Activated CD4-positive, alpha-beta T cell treated with anti-CD3 and anti-CD28 coated beads, Interleukin-2, Interleukin-4, amounts not matched to agents 100 ng/mL and 50 ng/mL, durations not matched to agents 16 hours and 8 hours (primary cell): Measurements from ENCODE around the gene CLRN1.
"Not testable (repeated sequence)": the region's sequence is repeated elsewhere in the genome, so short reads cannot be mapped to it uniquely, and the experiment has no call there.

Source experiments
- DNase-seq: peaks from one replicate; pipeline ENCODE4 v3.0.0-alpha.2; 2020; ENCODE audit warnings: low spot score

Gene CLRN1

DNA sequence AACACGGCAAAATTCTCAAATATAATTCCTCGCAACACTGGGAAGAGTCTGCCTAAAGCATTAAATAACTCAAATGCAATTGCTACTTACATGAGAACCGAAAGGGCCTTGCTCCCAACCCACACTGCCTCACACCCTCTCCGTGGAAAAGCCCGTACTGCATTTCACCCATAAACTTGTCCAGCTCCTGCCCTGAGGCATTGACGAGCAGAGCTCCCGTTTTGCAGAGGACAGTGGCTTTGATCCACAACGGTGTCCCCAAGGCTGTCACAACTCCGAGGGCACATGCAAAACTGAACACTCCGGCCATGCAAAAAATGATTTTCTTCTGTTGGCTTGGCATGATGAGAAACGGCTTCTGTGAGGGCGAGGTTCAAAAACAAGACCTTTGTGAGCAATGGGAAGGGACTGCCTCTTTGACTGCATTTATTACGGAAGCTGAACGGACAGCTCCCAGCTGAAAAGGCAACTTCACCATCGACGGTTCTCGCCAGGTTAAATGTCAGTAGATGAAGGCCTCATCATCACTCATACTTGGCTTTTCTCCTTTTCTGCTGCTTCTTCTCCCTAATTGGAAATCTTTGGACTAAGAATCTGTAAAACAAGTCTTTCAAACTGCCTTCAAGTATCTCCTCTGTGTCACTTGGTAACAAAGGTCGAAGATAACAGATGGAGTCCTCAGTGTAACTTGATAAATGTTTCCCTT, at the start of gene CLRN1:
CLRN1 (minus strand) TSS at position 362 of the 706 bp plus-strand sequence; CDS start at position 343, 19 bp downstream.
- no peak for DNase-seq

DNA sequence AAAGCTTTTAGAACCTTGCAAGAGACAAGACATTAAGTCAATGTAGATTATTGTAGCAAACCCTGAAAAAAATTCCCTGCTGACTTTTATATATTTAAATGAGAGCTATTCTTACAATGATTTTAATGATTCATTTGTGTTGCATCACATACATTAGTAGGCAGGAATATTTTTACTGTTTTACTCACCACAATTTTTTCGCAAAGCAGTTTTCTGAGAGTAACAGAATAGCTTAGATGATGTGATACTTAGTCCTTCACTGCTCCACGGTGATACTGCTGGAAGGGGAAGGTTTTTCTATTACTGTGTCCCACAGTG, 43.9 kb upstream of the CLRN1 start:
- DNase-seq = no peak

DNA sequence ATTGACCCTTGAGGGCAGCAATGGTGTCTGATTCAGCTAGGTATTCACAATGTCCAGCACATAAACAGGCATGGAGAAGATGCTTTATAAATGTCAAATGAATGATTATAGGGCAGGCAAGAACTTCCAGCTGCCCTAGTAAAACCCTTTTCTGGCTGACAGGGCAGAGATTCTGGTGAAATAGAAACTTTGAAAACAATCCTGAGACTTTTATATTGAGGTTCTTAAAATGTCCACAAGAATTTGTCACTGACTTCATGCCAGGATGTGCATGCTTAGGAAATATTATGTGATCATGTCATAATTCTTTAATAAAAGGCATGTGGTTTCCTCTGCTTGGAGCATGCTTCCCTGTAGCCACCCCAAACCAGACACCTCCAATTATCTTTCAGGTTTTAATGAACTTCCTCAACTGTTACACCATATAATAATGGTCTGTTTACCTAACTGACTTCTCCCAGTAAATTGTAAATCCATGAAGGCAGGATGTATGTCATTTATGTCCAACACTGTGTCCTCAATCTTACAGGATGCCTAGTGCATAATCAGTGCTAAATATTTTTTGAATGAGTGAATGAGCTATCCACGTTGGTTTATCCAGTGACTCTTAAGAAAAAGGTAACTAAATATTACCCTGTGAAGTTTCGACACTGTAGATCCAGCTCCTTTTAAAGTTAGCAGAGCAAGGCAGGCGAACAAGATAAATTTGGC, 43.4 kb upstream of the CLRN1 start:
- no peak for DNase-seq

GRCh38 chr3:151015181-151015580, 42.7 kb upstream of the CLRN1 start:
- DNase-seq = no peak

- DNase-seq = no peak
These were observed 42.0 kb upstream of the CLRN1 start for GRCh38 chr3:151014501-151015018.

GRCh38 chr3:151012753-151013152, 40.2 kb upstream of the CLRN1 start:
- DNase-seq = no peak

DNA sequence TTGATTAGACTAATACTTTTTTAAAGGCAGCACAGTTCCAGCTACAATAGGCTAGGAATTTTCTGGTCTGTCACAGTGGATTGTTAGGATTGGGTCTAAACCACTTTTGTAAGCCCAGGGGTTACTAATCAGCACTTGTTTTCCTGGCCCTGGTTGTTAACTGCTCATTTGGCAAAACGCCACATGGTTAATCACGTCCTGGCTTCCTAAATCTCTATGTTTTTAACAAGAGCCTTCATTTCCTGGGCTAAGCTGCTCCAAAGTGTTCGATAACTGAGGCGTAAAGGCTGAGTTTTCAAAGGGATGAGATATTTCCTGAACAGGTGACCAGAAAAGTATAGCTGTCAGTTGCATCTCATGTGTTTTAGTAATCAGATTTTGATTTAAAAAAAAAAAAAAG, 38.9 kb upstream of the CLRN1 start:
- no peak for DNase-seq

DNA sequence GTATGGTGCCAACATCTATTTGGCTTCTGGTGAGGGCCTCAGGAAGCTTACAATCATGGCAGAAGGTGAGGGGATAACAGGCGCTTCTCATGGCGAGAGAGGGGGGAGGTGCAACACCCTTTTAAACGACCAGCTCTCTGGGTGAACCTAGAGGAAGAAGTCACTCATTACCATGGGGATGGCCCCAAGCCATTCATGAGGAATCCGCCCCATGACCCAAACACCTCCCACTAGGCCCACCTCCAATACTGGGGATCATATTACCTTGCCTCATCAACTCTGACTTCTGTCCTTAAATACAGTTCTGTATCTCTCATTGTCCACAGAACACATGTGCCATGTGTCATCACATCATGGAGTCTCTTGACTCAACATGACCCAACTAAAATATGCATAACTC, 37.5 kb upstream of the CLRN1 start:
- DNase-seq = no peak

- no peak for DNase-seq
These were observed 36.9 kb upstream of the CLRN1 start for GRCh38 chr3:151009430-151009829.

DNA sequence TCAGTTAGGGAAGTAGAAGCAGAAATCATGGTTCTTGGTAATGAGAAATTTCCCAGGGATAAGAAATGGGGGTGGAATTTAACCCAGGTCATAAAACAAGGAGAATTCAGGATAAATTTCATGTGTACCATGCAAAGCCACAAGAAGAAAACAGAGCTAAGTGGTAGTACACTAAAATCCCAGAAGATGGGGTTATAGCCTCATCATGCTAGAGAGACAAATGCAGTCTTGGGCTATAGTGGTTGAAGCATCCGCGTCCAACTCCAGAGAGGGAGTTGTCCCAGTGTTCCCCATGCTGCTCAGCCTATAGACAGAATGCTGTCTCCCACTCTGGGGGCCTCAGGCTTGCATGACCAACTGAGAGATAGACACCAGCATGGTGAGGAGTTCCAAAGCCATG, 36.2 kb upstream of the CLRN1 start:
- DNase-seq = no peak

DNA sequence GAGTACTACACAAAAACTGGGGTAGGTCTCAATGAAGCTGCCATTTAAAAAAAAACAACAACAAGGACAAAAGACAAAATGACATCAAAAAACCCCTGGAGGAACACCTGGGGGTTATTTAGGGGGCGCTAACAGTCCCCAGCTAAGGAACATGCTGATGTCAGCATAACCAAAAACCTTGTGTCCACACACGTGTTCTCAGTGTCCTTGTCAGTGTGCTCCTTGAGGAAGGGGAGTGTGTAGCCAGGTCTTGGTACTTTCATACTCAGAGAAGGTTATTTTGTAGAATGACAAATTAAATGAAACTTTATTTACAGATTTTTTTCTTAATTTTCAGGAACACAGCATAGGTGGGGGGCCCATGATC, 31.2 kb upstream of the CLRN1 start:
- DNase-seq = no peak

DNA sequence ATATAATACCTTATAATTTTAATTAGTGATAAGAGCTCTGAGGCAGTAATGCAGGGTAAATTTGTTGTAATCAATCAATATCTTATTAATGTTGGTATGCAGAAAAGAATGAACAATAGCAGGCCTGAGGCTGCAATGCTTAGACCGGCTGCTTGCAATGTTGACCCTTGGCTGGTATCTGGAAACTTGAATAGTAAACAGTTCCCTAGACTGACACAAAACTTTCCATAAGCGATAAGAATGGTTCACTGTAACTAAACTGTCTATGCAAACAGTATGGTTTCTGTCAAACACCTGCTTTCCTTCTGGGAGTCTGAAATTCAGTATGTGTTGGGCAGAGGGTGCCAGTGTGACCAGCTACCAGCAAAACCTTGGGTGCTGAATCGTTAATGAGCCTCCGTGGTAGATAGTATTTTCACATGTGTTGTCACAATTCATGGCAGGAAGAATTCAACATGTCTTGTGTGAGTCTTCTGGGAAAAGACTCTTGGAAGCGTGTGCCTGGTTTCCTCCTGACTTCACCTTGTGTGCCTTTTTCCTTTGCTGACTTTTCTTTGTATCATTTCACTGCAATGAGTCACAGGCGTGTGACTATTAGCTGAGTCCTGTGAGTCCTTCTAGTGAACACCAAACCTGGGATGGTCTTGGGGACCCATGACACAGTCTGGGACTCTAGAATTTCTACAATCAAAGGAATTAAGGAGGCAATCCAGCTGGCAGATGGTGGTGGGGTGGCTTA, 30.7 kb upstream of the CLRN1 start:
- no peak for DNase-seq

GRCh38 chr3:151002003-151002981, 29.8 kb upstream of the CLRN1 start:
- no peak for DNase-seq

DNA sequence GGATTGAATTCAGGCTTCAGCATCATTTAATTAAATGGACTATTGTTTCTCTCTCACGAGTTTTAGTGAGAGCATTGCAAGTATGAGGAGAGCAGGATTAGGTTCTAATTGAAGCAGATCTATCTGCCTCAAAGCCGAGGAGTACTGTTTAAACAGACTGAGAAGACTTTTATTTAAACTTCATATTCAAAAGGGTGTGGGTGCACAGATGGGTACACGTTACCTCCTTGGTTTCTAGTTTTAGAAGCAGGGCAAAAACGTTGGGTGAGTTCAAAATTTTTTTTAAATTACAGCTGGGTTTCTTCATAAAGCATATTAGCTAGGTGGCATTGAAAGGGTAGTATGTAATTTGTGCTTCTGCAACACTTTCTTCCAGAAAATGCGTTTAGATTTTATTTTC, 26.5 kb upstream of the CLRN1 start:
- no peak for DNase-seq

GRCh38 chr3:150996731-150997130, 24.2 kb upstream of the CLRN1 start:
- DNase-seq = no peak

DNA sequence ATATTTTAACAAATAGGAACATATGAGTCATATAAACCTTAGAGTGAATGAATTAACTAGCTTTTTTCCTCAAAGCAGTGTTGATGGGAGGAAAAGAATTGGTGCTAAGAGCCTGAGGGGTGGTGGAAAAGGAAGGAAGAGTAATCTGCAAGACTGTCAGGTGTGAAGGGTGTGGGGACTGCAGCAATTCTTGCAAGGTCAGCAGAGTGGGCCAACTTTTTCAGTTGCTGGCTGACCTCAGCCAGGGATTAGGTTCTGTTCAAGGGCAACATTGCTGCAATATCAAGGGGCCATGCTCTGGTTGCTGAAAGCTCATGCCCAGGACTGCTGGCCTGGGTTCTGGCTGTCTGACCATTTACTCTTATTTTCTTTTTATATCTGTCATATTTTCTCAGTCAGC, 23.0 kb upstream of the CLRN1 start:
- no peak for DNase-seq

DNA sequence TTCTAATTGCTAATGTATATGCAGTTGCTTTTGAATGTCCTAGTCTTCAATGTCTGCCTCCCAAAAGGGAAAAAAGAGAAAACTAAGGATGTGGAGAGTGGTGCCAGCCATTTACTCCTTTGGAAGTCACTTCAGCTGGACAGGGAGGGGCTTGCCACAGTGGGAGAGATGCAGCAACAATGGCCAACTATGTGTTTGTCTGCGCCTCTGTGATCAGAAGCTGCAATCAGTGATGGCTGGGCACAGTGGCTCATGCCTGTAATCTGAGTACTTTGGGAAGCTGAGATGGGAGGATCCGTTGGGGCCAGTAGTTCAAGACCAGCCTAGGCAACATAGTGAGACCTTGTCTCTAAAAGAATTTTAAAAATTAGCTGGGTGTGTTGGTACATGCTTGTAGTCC, 16.7 kb upstream of the CLRN1 start:
- no peak for DNase-seq

DNA sequence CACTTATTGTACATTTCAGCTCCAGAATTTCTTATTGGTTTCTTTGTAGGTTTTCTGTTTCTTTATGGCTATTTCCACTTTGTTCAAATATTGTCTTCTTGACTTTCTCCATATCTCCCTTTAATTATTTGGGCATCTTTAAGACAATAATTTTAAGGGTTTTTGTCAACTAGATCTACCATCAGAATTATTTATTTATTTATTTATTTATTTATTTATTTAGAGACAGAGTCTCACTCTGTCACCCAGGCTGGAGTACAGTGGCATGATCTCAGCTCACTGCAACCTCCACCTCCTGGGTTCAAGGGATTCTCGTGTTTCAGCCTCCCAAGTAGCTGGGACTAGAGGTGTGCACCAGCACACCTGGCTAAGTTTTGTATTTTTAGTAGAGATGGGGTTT, 15.9 kb upstream of the CLRN1 start:
- DNase-seq = not testable (repeated sequence)

GRCh38 chr3:150985711-150986110, 13.2 kb upstream of the CLRN1 start:
- no peak for DNase-seq

DNA sequence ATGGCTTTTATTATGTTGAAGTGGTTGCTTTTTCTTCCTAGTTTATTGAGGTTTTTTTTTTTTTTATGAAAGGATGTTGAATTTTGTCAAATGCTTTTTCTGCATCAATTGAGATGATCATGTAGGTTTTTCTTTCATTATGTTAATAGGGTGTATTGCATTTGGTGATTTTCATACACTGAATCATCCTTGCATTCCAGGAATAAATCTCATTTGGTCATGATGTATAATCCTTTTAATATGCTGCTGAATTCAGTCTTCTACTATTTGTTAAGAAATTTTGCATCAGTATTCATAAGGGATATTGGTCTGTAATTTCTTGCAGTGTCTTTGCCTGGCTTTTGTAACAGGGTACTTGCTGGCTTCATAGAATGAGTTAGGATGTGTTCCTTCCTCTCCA, 11.5 kb upstream of the CLRN1 start:
- no peak for DNase-seq

DNA sequence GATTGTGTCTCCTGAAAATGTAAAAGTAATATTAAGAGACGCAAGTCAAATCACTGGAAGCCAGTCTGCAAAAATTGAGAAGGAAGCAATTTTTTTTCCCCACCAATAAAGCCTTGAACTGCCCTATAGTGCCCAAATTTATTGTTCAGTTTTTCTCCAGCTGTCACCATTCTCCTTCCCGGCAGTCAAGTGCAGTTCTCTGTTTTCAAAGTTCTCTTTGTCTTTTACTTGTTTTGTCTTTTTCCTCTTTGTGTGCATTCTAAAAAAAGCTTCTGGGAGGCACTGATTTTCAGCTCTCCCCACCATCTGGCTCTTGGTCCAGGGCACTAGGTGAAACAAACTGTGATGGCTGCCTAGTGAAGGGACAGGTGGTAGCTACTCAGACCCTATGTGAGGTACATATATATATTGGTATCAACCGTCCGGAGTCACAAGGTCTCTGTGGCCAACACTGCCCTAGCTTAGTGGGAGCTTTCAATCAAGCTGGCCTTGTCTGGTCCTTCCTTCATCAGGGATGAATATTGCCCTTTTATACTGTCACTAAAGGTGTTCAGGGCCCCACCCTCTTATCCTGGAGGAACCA, 6.1 kb upstream of the CLRN1 start:
- no peak for DNase-seq

DNA sequence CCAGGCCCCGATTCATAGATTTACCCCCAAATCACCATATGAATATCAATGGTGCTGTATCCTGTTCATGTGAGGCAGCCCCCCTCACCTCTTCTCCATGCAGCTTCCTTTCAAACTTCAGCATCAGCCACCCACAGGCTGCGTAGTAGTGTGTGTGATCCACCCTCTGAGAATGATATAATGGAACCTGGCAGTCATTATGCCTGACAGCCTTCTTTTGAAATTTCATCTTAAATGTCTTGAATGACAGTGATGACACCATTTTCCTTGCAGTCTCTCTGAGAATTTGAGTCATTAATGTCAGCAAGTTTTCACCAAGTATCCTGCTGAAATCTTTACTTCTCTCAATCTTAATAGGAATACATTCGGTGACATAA, 3.5 kb upstream of the CLRN1 start:
- DNase-seq = no peak
